Liver (tissue), 9 donors: Measurements from ENCODE around the gene SENP1. TPM values are rescaled to one million over a fixed set of nuclear protein-coding genes. Genes with fewer than 3 reads are reported as not detected.
"Not testable (repeated sequence)": the region's sequence is repeated elsewhere in the genome, so short reads cannot be mapped to it uniquely, and the experiment has no call there.

Experiments
- DNase-seq: peaks from one replicate; pipeline ENCODE4 v3.0.0-alpha.2; 2017; ENCODE audit warnings: low spot score
- H3K27ac ChIP-seq, 2 donors: one replicate each; pipeline ENCODE4 v1.7.0; 2013; ENCODE audit warnings: inconsistent platforms in 2 of 2, low read length in 2 of 2, control low read depth in 1 of 2, low read depth in 1 of 2, mild to moderate bottlenecking in 1 of 2
- H3K27me3 ChIP-seq, 4 donors: one replicate each; pipeline versions ENCODE4 v1.6.1 to v1.7.0; 2013; ENCODE audit warnings: low read length in 3 of 4, inconsistent platforms in 1 of 4, mild to moderate bottlenecking in 1 of 4, moderate library complexity in 1 of 4; ENCODE audit not compliant: control insufficient read depth in 4 of 4, insufficient read depth in 4 of 4
- H3K36me3 ChIP-seq, 4 donors: one replicate each; pipeline versions ENCODE4 v1.6.1 to v1.7.0; 2013; ENCODE audit warnings: low read length in 3 of 4, mild to moderate bottlenecking in 3 of 4, low read depth in 1 of 4, moderate library complexity in 1 of 4; ENCODE audit not compliant: control insufficient read depth in 4 of 4, insufficient read depth in 3 of 4
- H3K4me1 ChIP-seq, 4 donors: one replicate each; pipeline versions ENCODE4 v1.6.1 to v1.7.0; 2013; ENCODE audit warnings: low read length in 3 of 4, mild to moderate bottlenecking in 3 of 4, moderate library complexity in 1 of 4; ENCODE audit not compliant: control insufficient read depth in 4 of 4, insufficient read depth in 4 of 4
- H3K4me3 ChIP-seq, 3 donors: one replicate each; pipeline versions ENCODE4 v1.6.1 to v1.7.0; 2013; ENCODE audit warnings: low read length in 3 of 3, control low read depth in 1 of 3, low read depth in 1 of 3, mild to moderate bottlenecking in 1 of 3
- H3K9ac ChIP-seq, 2 donors: one replicate each; pipeline ENCODE4 v1.7.0; 2013; ENCODE audit warnings: low read length in 2 of 2, mild to moderate bottlenecking in 2 of 2, moderate library complexity in 2 of 2, control low read depth in 1 of 2, low read depth in 1 of 2
- H3K9me3 ChIP-seq, 4 donors: one replicate each; pipeline versions ENCODE4 v1.6.1 to v1.7.0; 2013; ENCODE audit warnings: low read length in 3 of 4; ENCODE audit not compliant: control insufficient read depth in 4 of 4
- ATF3 ChIP-seq: IDR thresholded peaks from 2 replicates; pipeline ENCODE4 v1.6.1; 2016; ENCODE audit warnings: antibody characterized with exemption
- FOXA1 ChIP-seq: IDR thresholded peaks from 2 replicates; pipeline ENCODE4 v1.6.1; 2016; ENCODE audit warnings: antibody characterized with exemption
- GABPA ChIP-seq, 2 donors: IDR thresholded peaks in 1 of 2; conservative IDR thresholded peaks in 1 of 2; 2 replicates each; pipeline ENCODE4 v1.6.1; 2016; ENCODE audit warnings: antibody characterized with exemption in 2 of 2, mild to moderate bottlenecking in 1 of 2, moderate library complexity in 1 of 2
- HNF4A ChIP-seq, 2 donors: conservative IDR thresholded peaks; 2 replicates each; pipeline ENCODE4 v1.6.1; 2016; ENCODE audit warnings: antibody characterized with exemption in 2 of 2, mild to moderate bottlenecking in 2 of 2
- HNF4G ChIP-seq: IDR thresholded peaks from 2 replicates; pipeline ENCODE4 v1.6.1; 2016; ENCODE audit warnings: antibody characterized with exemption
- JUND ChIP-seq, 2 donors: IDR thresholded peaks; 2 replicates each; pipeline ENCODE4 v1.6.1; 2016; ENCODE audit warnings: antibody characterized with exemption in 2 of 2
- NR2F2 ChIP-seq: IDR thresholded peaks from 2 replicates; pipeline ENCODE4 v1.6.1; 2016; ENCODE audit warnings: antibody characterized with exemption
- RAD21 ChIP-seq, 2 donors: IDR thresholded peaks; 2 replicates each; pipeline ENCODE4 v1.6.1; 2016; ENCODE audit warnings: antibody characterized with exemption in 2 of 2, mild to moderate bottlenecking in 2 of 2
- RXRA ChIP-seq, 2 donors: IDR thresholded peaks; 2 replicates each; pipeline ENCODE4 v1.6.1; 2017 to 2018; ENCODE audit warnings: antibody characterized with exemption in 2 of 2, mild to moderate bottlenecking in 1 of 2
- SP1 ChIP-seq: IDR thresholded peaks from 2 replicates; pipeline ENCODE4 v1.6.1; 2018; ENCODE audit warnings: antibody characterized with exemption, mild to moderate bottlenecking
- TAF1 ChIP-seq: conservative IDR thresholded peaks from 2 replicates; pipeline ENCODE4 v1.6.1; 2016; ENCODE audit warnings: antibody characterized with exemption, mild to moderate bottlenecking
- YY1 ChIP-seq: IDR thresholded peaks from 2 replicates; pipeline ENCODE4 v1.6.1; 2016; ENCODE audit warnings: antibody characterized with exemption, mild to moderate bottlenecking
- WGBS: extraction: QIAGEN DNeasy Blood & Tissue Kit; methylation state at CpG from one replicate; pipeline ENCODE4 v1.1.7; 2013; 5-methylcytosine and 5-hydroxymethylcytosine counted together
- polyA plus RNA-seq, 2 donors: library from polyadenylated mRNA; stranded (reverse) in 1 of 2; unstranded in 1 of 2; fragments of 200-250 nt in 1 of 2; fragments of >200 nt in 1 of 2; fragmentation: Nextera tagmentation in 1 of 2; extraction: Ambion mirVana in 1 of 2; gene quantifications; one replicate each; pipeline versions ENCODE4 v1.2.1 to v1.2.3, GENCODE V29; 2013 to 2015
- total RNA-seq, 2 donors: library from RNA; depleted of rRNA; stranded (reverse); fragments of >200 nt; gene quantifications; one replicate each; pipeline ENCODE4 v1.2.3, GENCODE V29; 2014
- TF ChIP-seq, protein P1 (sequence below): IDR thresholded peaks from 2 replicates; pipeline ENCODE4 v1.6.1; 2016; ENCODE audit warnings: antibody characterized with exemption
- TF ChIP-seq, protein P2 (sequence below): IDR thresholded peaks from 2 replicates; pipeline ENCODE4 v1.6.1; 2016; ENCODE audit warnings: antibody characterized with exemption
- TF ChIP-seq, protein P3 (sequence below): fragments of 150-350 bp; IDR thresholded peaks from 2 replicates; pipeline ENCODE4 v1.5.1; 2017; ENCODE audit warnings: improper control_type of control experiment, low read depth, low read length; ENCODE audit not compliant: missing input control
- TF ChIP-seq, protein P4 (sequence below): IDR thresholded peaks from 2 replicates; pipeline ENCODE4 v1.6.1; 2016; ENCODE audit warnings: antibody characterized with exemption, mild to moderate bottlenecking
- donor health status: healthy.
- donor health status: healthy.
- donor health status: healthy.
- donor health status: healthy.
- donor health status: healthy.

Gene SENP1
- total and polyA plus RNA-seq, 4 donors = 1.4 to 11.7 (median 4.2) TPM

DNA sequence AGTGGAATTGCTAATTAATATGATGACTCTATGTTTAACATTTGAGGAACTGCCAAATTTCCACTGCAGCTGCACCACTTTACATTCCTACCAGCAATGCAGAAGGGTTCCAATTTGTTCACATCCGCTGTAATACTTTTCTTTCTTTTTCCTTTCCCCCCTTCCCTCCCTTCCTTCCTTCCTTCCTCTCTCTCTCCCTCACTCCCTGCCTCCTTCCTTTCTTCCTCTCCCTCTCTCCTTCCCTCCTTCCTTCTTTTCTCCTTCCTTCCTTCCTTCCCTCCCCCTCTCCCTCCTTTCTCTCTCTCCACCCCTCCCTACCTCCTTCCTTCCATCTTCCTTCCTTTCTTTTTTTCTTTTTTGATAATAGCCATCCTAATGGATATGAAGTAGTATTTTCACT is 10.1 kb upstream of the SENP1 start:
- Histone ChIP-seq H3K27me3 (no peaks in the 10 kb centered on the region), H3K27ac (no peak overlapping the region), H3K4me1 (peaks cover 0 to 4% (median under 1%) of the 10 kb centered on the region in 4 donors), H3K9me3 (no peaks in the 10 kb centered on the region), H3K36me3 (no peaks in the 10 kb centered on the region), H3K9ac (no peak overlapping the region), H3K4me3 (no peak overlapping the region)
- TF ChIP-seq YY1 (no peak), RXRA (IDR thresholded peaks at IDR 0.05) (no peak), HNF4G (no peak), FOXA1 (no peak), HNF4A (conservative IDR thresholded peaks at IDR 0.05) (no peak)
- TF ChIP-seq, protein P1, sequence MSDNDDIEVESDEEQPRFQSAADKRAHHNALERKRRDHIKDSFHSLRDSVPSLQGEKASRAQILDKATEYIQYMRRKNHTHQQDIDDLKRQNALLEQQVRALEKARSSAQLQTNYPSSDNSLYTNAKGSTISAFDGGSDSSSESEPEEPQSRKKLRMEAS = no peak
- TF ChIP-seq, protein P2, sequence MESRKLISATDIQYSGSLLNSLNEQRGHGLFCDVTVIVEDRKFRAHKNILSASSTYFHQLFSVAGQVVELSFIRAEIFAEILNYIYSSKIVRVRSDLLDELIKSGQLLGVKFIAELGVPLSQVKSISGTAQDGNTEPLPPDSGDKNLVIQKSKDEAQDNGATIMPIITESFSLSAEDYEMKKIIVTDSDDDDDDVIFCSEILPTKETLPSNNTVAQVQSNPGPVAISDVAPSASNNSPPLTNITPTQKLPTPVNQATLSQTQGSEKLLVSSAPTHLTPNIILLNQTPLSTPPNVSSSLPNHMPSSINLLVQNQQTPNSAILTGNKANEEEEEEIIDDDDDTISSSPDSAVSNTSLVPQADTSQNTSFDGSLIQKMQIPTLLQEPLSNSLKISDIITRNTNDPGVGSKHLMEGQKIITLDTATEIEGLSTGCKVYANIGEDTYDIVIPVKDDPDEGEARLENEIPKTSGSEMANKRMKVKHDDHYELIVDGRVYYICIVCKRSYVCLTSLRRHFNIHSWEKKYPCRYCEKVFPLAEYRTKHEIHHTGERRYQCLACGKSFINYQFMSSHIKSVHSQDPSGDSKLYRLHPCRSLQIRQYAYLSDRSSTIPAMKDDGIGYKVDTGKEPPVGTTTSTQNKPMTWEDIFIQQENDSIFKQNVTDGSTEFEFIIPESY = no peak
- TF ChIP-seq, protein P3, sequence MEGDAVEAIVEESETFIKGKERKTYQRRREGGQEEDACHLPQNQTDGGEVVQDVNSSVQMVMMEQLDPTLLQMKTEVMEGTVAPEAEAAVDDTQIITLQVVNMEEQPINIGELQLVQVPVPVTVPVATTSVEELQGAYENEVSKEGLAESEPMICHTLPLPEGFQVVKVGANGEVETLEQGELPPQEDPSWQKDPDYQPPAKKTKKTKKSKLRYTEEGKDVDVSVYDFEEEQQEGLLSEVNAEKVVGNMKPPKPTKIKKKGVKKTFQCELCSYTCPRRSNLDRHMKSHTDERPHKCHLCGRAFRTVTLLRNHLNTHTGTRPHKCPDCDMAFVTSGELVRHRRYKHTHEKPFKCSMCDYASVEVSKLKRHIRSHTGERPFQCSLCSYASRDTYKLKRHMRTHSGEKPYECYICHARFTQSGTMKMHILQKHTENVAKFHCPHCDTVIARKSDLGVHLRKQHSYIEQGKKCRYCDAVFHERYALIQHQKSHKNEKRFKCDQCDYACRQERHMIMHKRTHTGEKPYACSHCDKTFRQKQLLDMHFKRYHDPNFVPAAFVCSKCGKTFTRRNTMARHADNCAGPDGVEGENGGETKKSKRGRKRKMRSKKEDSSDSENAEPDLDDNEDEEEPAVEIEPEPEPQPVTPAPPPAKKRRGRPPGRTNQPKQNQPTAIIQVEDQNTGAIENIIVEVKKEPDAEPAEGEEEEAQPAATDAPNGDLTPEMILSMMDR = no peak
- DNase-seq = no peak
- WGBS = 88% methylated on average over 1 of the region's 1 CpG

DNA sequence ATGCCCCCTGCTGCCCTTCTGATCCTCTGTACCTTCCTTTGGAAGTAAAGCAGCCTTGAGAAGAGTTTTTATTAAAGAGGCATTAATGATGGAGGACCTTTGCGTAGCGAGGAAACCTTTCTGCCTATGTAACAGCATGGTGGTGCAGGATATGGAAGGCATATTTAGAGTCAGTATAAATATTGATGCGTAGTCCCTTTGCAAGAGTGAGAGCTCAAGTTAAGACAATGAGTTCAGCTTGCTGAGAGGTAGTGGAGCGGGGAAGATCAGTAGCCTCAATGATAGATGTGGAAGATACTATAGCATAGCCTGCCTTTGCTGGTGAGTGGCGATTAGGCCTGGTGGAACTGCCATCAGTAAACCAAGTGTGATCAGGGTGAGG is 5.4 kb upstream of the SENP1 start:
- not testable (repeated sequence) for H3K27ac ChIP-seq, H3K36me3 ChIP-seq, H3K9me3 ChIP-seq, H3K4me1 ChIP-seq, H3K4me3 ChIP-seq, H3K27me3 ChIP-seq, H3K9ac ChIP-seq, DNase-seq
- 96% methylated on average over 5 of the region's 5 CpGs for WGBS

DNA sequence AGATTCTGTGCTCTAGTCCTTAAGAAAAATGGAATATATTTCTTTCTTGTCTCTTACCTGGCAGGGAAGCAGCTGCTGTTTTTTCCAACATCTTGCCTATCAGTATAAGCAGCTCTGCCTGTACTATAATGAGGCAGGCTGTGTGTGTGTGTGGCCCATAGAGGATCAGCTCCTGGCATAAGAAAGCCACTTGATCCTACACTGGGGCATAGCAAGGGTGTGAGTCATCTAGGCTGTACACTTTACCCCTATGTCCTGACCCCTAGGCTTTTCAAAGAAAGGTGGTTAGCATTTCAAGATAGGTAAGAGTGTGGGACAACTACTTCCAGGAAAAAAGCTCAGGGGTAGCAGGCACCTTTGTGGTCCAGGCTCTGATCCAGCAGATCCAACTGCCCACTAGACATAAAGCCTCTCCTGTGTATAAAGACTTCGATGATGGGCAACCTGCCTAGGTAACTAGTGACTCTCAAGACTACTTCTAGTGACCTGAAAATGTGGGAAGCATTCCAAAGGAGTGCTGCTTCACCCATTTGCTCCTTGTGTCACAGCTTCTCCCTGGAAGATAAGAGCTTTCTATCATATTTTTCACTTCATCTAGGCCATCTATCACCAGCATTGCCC is 4.9 kb upstream of the SENP1 start:
- WGBS = 89% methylated on average over 1 of the region's 1 CpG
- Histone ChIP-seq H3K27me3 (no peaks in the 10 kb centered on the region), H3K4me1 (peaks cover 0 to 8% (median 7%) of the 10 kb centered on the region in 4 donors), H3K9ac (no peak overlapping the region), H3K27ac (no peak overlapping the region), H3K36me3 (no peaks in the 10 kb centered on the region), H3K9me3 (no peaks in the 10 kb centered on the region), H3K4me3 (no peak overlapping the region)
- DNase-seq = no peak
- TF ChIP-seq TAF1 (no peak), HNF4A (conservative IDR thresholded peaks at IDR 0.05) (no peak), ATF3 (no peak), SP1 (no peak), RXRA (IDR thresholded peaks at IDR 0.05) (no peak), NR2F2 (no peak), GABPA (IDR thresholded peaks at IDR 0.05 in 1 of 2, conservative IDR thresholded peaks at IDR 0.05 in 1 of 2) (no peak), HNF4G (no peak), JUND (IDR thresholded peaks at IDR 0.05) (no peak), RAD21 (IDR thresholded peaks at IDR 0.05) (no peak), FOXA1 (no peak)
- TF ChIP-seq, protein P2 = no peak
- TF ChIP-seq, protein P4, sequence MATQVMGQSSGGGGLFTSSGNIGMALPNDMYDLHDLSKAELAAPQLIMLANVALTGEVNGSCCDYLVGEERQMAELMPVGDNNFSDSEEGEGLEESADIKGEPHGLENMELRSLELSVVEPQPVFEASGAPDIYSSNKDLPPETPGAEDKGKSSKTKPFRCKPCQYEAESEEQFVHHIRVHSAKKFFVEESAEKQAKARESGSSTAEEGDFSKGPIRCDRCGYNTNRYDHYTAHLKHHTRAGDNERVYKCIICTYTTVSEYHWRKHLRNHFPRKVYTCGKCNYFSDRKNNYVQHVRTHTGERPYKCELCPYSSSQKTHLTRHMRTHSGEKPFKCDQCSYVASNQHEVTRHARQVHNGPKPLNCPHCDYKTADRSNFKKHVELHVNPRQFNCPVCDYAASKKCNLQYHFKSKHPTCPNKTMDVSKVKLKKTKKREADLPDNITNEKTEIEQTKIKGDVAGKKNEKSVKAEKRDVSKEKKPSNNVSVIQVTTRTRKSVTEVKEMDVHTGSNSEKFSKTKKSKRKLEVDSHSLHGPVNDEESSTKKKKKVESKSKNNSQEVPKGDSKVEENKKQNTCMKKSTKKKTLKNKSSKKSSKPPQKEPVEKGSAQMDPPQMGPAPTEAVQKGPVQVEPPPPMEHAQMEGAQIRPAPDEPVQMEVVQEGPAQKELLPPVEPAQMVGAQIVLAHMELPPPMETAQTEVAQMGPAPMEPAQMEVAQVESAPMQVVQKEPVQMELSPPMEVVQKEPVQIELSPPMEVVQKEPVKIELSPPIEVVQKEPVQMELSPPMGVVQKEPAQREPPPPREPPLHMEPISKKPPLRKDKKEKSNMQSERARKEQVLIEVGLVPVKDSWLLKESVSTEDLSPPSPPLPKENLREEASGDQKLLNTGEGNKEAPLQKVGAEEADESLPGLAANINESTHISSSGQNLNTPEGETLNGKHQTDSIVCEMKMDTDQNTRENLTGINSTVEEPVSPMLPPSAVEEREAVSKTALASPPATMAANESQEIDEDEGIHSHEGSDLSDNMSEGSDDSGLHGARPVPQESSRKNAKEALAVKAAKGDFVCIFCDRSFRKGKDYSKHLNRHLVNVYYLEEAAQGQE = no peak
